Activated naive CD4-positive, alpha-beta T cell treated with anti-CD3 and anti-CD28 coated beads for 36 hours (primary cell): ENCODE results near the gene RPL28. TPM values are rescaled to one million over a fixed set of nuclear protein-coding genes. Genes with fewer than 3 reads are reported as not detected.

ENCODE experiments used
- CTCF ChIA-PET: fragments of 350-600 bp; sonication (Branson Sonifier 250); formaldehyde crosslinking; loops from one replicate; lab custom pipeline; 2021; ENCODE audit warnings: antibody characterized with exemption; lab: Charles Lee
- DNase-seq: peaks from one replicate; pipeline ENCODE4 v3.0.0-alpha.2; 2020
- H3K27ac Mint-ChIP-seq: one replicate; pipeline ENCODE4 v1.8.0; 2021; ENCODE audit warnings: mild to moderate bottlenecking, mixed read lengths
- H3K27me3 Mint-ChIP-seq: one replicate; pipeline ENCODE4 v1.8.0; 2021; ENCODE audit warnings: low read depth, mixed read lengths
- H3K36me3 Mint-ChIP-seq: one replicate; pipeline ENCODE4 v1.8.0; 2021; ENCODE audit warnings: low read depth, mixed read lengths
- H3K4me1 Mint-ChIP-seq: one replicate; pipeline ENCODE4 v1.8.0; 2021; ENCODE audit warnings: low read depth, mixed read lengths
- H3K4me3 Mint-ChIP-seq: one replicate; pipeline ENCODE4 v1.8.0; 2021; ENCODE audit warnings: mild to moderate bottlenecking, moderate library complexity, mixed read lengths
- H3K9me3 Mint-ChIP-seq: one replicate; pipeline ENCODE4 v1.8.0; 2021; ENCODE audit warnings: mixed read lengths
- intact Hi-C: fragments of 100-400 bp; cut with micrococcal nuclease; formaldehyde crosslinking; loops from one replicate; pipeline ENCODE4 v1.15.1; 2023
- total RNA-seq, 2 experiments: library from RNA; stranded (reverse); gene quantifications; one replicate each; pipeline ENCODE4 v1.2.3, GENCODE V29; 2021

The RPL28 gene
- total RNA-seq, 2 experiments from 2014 or later: 3,327 to 3,354 TPM

- intact Hi-C loops: no loop called here
- H3K27me3 Mint-ChIP-seq: peaks cover 43% of the 10 kb centered on the region
Observed at GRCh38 chr19:55433292-55433691, 47.6 kb downstream of the RPL28 start.

GRCh38 chr19:55434356-55434919 is 48.7 kb downstream of the RPL28 start:
- peaks cover 51% of the 10 kb centered on the region for H3K27me3 Mint-ChIP-seq
- no peaks in the 10 kb centered on the region for H3K36me3 Mint-ChIP-seq
- no peaks in the 10 kb centered on the region for H3K9me3 Mint-ChIP-seq
- H3K4me3 Mint-ChIP-seq: no peak overlapping the region
- no peak for DNase-seq
- H3K4me1 Mint-ChIP-seq: no peaks in the 10 kb centered on the region
- no peak overlapping the region for H3K27ac Mint-ChIP-seq
- CTCF ChIA-PET: no interaction called here
- intact Hi-C loops: no loop called here

More at GRCh38 chr19:55433292-55433691, 47.6 kb downstream of the RPL28 start:
- no peak overlapping the region for H3K4me3 Mint-ChIP-seq
- H3K9me3 Mint-ChIP-seq: no peaks in the 10 kb centered on the region
- H3K36me3 Mint-ChIP-seq: no peaks in the 10 kb centered on the region
- no peak for DNase-seq
- no peak overlapping the region for H3K27ac Mint-ChIP-seq
- CTCF ChIA-PET: no interaction called here
- no peaks in the 10 kb centered on the region for H3K4me1 Mint-ChIP-seq

- H3K9me3 Mint-ChIP-seq: no peaks in the 10 kb centered on the region
- H3K36me3 Mint-ChIP-seq: no peaks in the 10 kb centered on the region
- peaks cover 54% of the 10 kb centered on the region for H3K27me3 Mint-ChIP-seq
- intact Hi-C loops: no loop called here
- no peak overlapping the region for H3K4me3 Mint-ChIP-seq
- no peak for DNase-seq
- H3K27ac Mint-ChIP-seq: no peak overlapping the region
- H3K4me1 Mint-ChIP-seq: no peaks in the 10 kb centered on the region
- CTCF ChIA-PET: no interaction called here
Observed at GRCh38 chr19:55435020-55435419, 49.3 kb downstream of the RPL28 start.

DNA sequence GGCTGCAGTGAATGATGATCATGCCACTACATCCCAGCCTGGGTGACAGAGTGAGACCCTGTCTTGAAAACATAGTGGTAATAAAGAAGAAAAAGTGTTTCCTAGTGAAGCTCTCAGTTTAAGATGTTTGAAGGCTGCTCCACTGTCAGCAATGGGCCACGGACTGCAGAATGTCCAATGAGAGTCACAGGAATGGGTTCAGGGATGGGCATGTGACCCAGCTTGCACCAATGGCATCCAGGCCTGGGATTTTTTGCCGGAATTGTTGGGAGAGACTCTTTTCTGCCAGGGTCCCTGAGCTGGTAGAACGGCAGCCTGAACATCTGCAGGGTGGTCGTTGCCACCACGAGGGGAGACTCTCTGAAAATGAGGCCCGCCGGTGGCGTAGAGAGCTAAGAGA is 51.1 kb downstream of the RPL28 start:
- H3K9me3 Mint-ChIP-seq: no peaks in the 10 kb centered on the region
- H3K27me3 Mint-ChIP-seq: peaks cover 54% of the 10 kb centered on the region
- no peaks in the 10 kb centered on the region for H3K36me3 Mint-ChIP-seq
- no peak for DNase-seq
- peaks cover 12% of the 10 kb centered on the region for H3K4me1 Mint-ChIP-seq
- CTCF ChIA-PET: interaction anchor here (0.6 kb wide), 1 partner anchor 38 kb away, joined by 3 read pairs; no protein-coding TSS in a partner anchor
- no peak overlapping the region for H3K27ac Mint-ChIP-seq
- intact Hi-C loops: no loop called here
- H3K4me3 Mint-ChIP-seq: no peak overlapping the region

- Mint-ChIP-seq H3K36me3 (no peaks in the 10 kb centered on the region), H3K4me1 (peaks cover 14% of the 10 kb centered on the region), H3K9me3 (no peaks in the 10 kb centered on the region), H3K27me3 (peaks cover 51% of the 10 kb centered on the region), H3K4me3 (no peak overlapping the region), H3K27ac (no peak overlapping the region)
- CTCF ChIA-PET: interaction anchor here (0.6 kb wide), 1 partner anchor 37 kb away, joined by 3 read pairs; no protein-coding TSS in a partner anchor
- intact Hi-C loops: no loop called here
- DNase-seq: peak; percentile 47
Observed at GRCh38 chr19:55437410-55437809, 51.7 kb downstream of the RPL28 start.

DNA sequence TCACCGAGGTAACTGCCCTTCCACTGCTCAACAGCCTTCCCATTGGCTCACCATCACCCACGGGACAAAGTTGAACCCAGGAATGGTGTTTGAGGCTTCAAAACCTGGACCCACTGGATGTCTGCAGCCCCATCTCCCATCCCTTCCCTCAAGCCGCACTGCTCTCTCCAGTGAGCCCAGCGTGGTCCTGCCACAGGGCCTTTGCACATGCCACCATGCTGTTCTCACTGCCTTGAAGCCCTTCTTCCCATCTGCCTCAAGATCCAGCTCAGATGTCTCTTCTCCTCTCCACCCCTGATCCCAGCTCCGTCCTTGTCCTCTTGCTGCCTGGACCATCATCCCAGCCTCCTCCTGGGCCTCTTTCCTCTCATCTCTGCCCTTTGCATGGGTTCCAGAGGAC is 53.3 kb downstream of the RPL28 start:
- DNase-seq: no peak
- H3K4me3 Mint-ChIP-seq: no peak overlapping the region
- CTCF ChIA-PET: interaction anchor here (0.6 kb wide), 1 partner anchor 1478 kb away, joined by 3 read pairs; no protein-coding TSS in a partner anchor
- intact Hi-C loops: no loop called here
- peaks cover 18% of the 10 kb centered on the region for H3K4me1 Mint-ChIP-seq
- no peaks in the 10 kb centered on the region for H3K9me3 Mint-ChIP-seq
- peaks cover 59% of the 10 kb centered on the region for H3K27me3 Mint-ChIP-seq
- H3K36me3 Mint-ChIP-seq: no peaks in the 10 kb centered on the region
- no peak overlapping the region for H3K27ac Mint-ChIP-seq

DNA sequence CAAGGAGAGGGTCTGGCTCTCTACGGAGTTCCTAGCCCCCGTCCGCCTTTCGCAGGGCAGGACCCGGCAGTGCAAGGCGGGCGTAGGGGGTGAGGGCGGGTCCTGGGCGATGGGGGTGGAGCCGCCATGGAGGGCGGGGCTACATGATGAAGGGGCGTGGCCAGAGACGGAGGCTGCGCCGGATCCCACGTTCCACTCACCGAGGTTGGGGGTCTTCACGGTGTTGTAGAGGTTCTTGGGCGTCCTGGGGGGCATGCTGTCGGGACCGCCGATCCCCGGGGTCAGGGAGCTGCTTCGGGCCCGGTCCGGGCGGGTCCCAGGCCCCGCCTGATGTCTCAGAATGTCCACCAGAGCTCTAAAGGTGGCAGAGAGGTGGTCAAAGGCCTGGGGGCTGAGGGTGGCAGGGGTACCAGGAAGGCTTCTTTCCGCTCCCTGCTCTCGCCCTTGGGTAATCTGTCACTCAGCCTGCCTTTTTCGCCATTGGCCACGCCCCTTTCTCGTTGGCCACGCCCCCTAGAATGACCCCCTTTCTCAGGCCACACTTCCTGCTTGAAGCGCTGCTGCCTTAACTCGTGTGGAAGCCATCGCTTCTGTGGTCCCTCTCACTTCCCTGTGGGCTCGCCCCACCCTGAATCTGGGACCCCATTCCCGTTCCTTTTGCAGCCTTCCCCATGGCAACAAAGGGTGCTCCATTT is 54.8 kb downstream of the RPL28 start:
- H3K4me3 Mint-ChIP-seq: no peak overlapping the region
- peaks cover 18% of the 10 kb centered on the region for H3K4me1 Mint-ChIP-seq
- peaks cover 72% of the 10 kb centered on the region for H3K27me3 Mint-ChIP-seq
- H3K27ac Mint-ChIP-seq: no peak overlapping the region
- no peak for DNase-seq
- no peaks in the 10 kb centered on the region for H3K36me3 Mint-ChIP-seq
- intact Hi-C loops: no loop called here
- CTCF ChIA-PET: no interaction called here
- no peaks in the 10 kb centered on the region for H3K9me3 Mint-ChIP-seq

GRCh38 chr19:55441319-55441691 is 55.6 kb downstream of the RPL28 start:
- DNase-seq: no peak
- H3K36me3 Mint-ChIP-seq: no peaks in the 10 kb centered on the region
- H3K9me3 Mint-ChIP-seq: no peaks in the 10 kb centered on the region
- peaks cover 18% of the 10 kb centered on the region for H3K4me1 Mint-ChIP-seq
- H3K27ac Mint-ChIP-seq: no peak overlapping the region
- H3K27me3 Mint-ChIP-seq: peaks cover 75% of the 10 kb centered on the region
- intact Hi-C loops: no loop called here
- no peak overlapping the region for H3K4me3 Mint-ChIP-seq
- CTCF ChIA-PET: no interaction called here

- no peak overlapping the region for H3K4me3 Mint-ChIP-seq
- intact Hi-C loops: no loop called here
- peaks cover 71% of the 10 kb centered on the region for H3K27me3 Mint-ChIP-seq
- no peaks in the 10 kb centered on the region for H3K36me3 Mint-ChIP-seq
- CTCF ChIA-PET: no interaction called here
- H3K9me3 Mint-ChIP-seq: no peaks in the 10 kb centered on the region
- H3K27ac Mint-ChIP-seq: no peak overlapping the region
- H3K4me1 Mint-ChIP-seq: peaks cover 18% of the 10 kb centered on the region
- DNase-seq: no peak
Observed at GRCh38 chr19:55441692-55442321, 56.1 kb downstream of the RPL28 start.

DNA sequence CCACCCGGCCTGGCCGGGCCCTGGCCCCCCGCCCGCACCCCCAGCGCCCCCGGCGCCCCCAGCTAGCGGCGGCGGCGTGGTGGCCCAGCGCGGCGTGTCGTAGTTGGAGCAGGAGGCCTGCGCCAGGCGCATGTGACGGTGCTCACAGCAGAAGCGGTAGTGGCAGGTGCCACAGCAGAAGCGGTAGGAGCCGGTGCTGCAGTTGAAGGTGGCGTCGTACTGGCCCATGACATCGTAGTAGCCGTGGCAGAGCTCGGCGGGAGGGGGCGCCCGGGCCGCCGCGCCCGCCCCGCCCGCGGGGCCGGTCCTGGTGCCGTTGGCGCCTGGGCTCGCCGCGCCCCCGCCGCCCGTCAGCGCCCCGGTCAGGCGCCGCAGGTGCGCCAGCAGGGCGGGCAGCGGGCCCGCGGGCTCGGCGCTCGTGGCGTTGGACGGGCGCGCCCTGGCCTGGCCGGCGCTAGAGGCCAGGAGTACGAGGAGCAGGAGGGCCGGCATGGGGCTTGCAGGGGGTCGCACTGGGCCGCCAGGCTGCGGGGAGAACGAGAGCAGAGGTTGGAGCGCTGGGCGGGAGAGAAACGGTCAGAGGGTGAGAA is 56.7 kb downstream of the RPL28 start:
- CTCF ChIA-PET: no interaction called here
- no peak for DNase-seq
- intact Hi-C loops: no loop called here
- H3K4me1 Mint-ChIP-seq: peaks cover 18% of the 10 kb centered on the region
- H3K27me3 Mint-ChIP-seq: peaks cover 65% of the 10 kb centered on the region
- H3K36me3 Mint-ChIP-seq: no peaks in the 10 kb centered on the region
- H3K4me3 Mint-ChIP-seq: no peak overlapping the region
- H3K27ac Mint-ChIP-seq: no peak overlapping the region
- H3K9me3 Mint-ChIP-seq: no peaks in the 10 kb centered on the region

GRCh38 chr19:55443045-55443823 is 57.5 kb downstream of the RPL28 start, which contains the start of gene SHISA7:
Gene SHISA7, minus strand, starts transcription at chr19:55443300. Its CDS starts 437 bp downstream, at chr19:55442863.
- Mint-ChIP-seq H3K27ac (no peak within 1 kb of the TSS), H3K4me1 (peaks cover 18% of the 10 kb centered on the region), H3K9me3 (no peaks in the 10 kb centered on the region), H3K4me3 (no peak within 1 kb of the TSS), H3K27me3 (peaks cover 61% of the 10 kb centered on the region), H3K36me3 (no peaks in the 10 kb centered on the region)
- no peak for DNase-seq
- intact Hi-C loops: no loop called here
- CTCF ChIA-PET: interaction anchor here (0.6 to 1.3 kb wide), 2 partner anchors 15 to 24 kb away, joined by 3 to 4 read pairs; no protein-coding TSS in a partner anchor
